NOMO-1 (cell line): ENCODE results near the gene EPB41L4B.

ENCODE experiments used
- DNase-seq, 2 experiments: peaks; one replicate each; lab custom pipeline; 2025; ENCODE audit not compliant: unreplicated experiment in 2 of 2; lab: John Stamatoyannopoulos, UW

EPB41L4B gene

DNA sequence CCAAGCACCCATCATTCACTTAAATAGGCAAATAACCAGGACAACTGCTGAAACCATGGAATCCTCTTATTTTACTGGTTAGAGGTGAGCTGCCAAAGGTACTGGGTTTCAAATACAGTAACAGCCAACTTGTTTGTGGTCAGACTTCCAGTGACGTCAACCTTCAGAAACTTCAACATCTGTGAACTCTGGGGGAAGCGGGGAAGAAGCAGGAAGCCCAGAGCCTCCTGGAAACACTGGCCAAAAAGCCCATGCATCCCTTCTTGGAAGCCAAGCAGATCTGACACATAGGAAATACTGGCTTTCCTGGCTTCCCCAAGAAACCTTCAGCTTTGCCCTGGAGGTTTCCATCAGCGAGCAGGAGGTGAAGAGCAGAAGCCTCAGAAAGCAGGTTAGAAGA lies 148.9 kb downstream of the EPB41L4B start:
- DNase-seq = no peak

DNA sequence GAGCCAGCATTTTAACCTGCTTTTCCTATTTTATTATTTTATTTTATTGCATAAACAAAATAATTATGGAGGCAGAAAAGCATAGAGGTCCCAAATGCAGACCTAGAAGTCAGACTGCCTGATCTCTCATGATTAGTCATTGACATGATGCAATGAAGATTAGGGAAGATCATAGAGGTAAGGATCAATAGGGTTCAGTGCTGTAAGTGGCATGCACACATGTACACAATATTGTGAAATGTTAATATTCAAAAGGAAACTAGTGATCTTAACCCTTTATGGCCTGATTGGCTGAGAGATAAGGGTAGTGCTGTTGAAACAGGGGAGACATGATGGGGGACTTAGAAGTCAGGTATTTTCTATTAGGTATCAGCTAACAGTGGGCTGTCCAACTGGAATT lies 152.7 kb downstream of the EPB41L4B start:
- peak in 1 of 2 experiments; percentile 5 for DNase-seq

DNA sequence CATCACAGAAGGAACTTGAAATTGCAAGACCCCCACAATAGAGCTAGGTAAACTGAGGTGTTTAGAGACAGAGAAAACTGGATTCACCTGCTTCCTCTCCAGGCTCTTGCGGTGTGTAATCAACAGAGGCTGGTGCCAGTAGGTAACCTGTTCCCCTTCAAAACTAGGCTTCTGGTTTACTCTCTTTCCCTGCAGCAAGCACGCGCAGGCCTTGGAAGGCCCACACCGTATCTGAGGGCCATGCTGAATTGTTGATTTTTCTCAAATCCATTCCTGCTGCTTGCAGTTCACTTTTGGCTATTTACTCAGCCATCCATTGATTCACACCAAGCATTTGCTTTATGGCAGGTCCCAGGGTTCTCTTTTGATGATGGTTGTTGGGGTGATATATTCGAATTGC lies 153.1 kb downstream of the EPB41L4B start:
- DNase-seq = no peak

DNA sequence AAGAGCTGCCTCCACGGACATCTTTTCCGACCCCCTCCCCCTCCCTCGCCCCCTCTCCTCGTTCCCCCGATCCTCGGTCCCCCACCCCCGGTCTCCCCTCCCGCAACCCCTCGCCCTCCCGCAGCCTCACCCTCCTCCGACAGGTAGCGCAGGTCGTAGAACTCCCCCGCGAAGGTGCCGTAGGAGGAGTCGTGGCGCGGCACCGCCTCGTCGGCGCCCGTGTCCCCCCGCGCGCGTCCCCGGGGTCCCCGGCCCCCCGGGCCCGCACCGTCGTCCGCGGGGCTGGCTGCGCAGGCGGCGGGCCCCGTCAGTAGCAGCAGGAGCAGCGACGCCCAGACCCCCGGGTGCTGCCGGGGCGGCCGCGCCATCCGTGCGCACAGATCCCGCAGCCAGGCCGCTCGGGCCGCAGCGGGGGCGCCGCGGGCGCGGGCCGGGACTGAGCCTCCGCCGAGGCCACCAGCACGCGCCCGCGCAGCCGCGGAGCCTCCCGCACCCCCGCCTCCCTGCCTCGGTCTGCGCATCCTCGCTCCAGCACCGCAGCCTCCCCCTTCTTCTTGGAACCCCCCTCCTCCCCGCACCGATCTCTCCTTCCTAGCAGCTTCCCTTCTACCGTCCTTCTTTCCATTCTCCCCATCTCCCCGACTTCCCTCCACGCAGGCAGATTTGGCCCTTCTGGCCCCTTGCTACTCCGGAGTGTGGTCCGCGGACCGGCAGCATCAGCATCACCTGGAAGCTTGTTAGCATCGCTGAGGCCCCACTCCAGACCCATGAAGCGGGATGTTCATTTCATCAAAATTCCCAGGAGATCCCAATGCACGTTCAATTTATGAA lies 153.9 kb downstream of the EPB41L4B start, which contains the start of gene FRRS1L:
Gene FRRS1L (minus strand): TSS at position 479 of the 831 bp plus-strand sequence. CDS start 111 bp downstream, at position 368.
- no peak for DNase-seq

DNA sequence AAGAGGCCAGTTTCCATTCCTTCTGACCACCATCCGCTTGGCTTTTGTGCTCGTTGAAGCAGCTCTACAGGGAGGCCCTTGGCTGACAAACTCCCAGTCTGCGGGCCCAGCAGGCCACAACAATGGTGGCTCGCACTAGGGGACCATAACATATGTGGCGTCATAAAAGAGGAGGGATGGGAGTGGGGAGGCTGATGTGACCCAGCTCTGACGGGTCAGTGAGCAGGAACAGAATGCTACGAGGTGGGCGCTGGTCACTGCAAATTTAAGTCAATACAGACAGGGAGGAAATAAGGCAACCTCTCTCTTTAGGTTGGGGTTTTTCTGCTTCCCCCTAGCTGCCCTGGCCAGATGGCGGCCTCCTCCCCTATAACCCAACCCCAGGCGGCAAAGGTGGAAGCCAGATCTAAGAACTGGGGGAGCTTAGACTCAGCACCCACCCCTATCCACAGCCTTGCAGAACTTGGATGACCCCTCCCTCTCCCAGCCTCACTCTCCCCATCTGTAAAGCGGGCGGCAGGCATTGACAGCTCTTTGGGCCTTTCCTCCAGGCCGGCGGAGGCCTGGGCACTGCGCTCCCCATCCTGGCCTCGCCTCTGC lies 154.6 kb downstream of the EPB41L4B start:
- DNase-seq = no peak

DNA sequence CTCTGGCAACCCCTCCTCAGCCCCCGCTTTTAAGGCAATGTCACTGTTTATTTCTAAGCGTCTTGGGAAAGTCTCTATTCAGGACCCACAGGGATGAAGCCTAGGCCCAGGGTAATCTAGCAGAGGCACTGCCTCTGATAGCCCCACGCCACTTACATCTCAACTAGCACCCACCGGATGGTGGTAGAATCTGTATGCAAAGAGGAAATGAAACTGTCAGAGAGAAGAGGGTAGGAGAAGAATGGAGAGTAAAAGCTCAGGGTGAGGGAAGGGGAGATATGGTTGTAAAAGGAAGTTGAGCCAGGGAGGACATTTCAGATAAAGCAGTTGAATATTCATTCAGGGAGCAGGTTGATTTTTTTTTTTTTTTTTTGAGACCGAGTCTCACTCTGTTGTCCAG lies 156.8 kb downstream of the EPB41L4B start:
- DNase-seq = peak; percentile 76 to 81

DNA sequence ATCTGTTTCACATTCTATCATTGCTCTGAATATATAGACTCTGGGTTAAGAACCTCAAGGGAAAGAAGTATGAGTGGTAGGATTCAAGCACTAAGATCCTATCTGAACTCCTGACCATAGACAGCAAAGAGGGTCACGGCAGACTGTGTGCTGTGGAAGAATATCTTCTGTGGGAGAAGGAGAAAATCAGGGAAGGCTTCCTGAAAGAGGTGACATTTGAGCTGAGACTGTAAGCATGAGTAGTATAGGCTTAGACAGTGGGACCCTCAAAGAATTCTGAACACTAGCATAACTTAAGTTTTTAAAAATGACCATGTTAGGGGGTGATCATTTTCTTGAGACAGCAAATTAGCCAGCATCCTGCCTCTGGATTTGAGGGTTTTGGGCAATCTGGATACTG lies 157.7 kb downstream of the EPB41L4B start:
- DNase-seq = no peak

DNA sequence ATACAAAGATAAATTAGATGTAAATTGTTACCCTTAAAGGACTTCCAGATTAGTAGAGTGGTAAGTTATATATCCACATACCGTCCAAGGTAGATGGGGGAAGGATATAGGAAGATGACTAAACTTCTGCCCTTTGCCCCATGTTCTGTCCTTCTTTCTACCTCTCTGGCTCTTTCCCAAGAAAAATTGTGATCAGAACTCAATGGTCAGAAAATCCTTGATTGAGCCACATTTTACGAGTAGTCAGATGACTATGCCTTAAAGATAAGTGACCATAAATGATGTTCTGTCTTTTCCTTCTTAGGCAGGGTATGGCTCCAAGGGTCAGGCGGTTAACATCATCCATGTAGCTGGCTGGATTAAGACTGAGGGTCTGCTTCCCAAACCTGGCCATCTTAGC lies 158.2 kb downstream of the EPB41L4B start:
- no peak for DNase-seq

DNA sequence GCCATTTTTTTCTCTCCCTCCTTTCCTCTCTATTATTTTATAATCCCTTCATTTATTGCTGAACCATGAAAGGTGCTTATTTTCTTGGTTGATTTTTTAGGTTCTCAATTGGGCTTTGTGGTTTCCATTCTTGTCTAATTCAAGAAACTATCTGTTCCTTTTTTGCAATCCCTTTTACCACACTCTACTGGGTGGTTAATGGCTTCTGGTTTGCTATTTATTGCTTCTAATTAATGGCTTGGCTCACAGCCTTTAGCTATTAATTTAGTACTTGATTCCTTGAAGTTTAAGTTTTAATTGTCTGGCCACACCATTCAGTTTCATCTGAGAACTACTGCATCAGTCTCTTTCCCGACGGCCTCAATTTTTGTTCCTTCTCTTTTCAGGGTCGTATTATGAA lies 159.4 kb downstream of the EPB41L4B start:
- DNase-seq = peak; percentile 25 to 57

DNA sequence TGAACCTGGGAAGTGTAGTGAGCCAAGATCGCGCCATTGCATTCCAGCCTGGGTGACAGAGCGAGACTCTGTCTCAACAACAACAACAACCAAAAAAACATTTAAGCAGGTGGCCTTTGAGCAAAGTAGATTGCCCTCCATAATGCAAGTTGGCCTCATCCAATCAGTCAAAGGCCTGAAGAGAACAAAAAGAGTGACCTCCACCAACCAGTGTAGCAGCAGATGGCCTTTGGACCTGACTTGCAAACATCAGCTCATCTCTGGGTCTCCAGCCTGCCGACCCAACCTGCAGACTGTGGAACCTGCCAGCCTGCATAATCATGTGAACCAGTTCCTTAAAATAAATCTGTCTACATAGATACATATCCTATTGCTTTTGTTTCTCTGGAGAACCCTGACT lies 161.3 kb downstream of the EPB41L4B start:
- no peak for DNase-seq

DNA sequence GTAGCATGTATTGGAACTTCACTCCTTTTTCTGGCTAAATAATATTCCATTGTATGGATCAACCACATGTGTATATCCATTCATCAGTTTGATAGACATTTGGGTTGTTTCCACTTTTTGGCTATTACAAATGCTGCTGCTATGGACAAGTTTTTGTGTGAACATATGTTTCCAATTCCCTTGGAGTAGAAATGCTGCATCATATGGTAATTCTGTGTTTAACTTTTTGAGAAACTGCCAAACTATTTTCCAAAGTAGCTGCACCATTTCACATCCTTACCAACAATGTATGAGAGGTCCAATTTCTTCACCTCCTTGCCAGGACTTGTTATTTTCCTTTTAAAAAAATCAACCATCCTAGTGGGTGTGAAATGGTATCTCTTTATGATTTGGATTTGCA lies 162.2 kb downstream of the EPB41L4B start:
- DNase-seq = no peak

DNA sequence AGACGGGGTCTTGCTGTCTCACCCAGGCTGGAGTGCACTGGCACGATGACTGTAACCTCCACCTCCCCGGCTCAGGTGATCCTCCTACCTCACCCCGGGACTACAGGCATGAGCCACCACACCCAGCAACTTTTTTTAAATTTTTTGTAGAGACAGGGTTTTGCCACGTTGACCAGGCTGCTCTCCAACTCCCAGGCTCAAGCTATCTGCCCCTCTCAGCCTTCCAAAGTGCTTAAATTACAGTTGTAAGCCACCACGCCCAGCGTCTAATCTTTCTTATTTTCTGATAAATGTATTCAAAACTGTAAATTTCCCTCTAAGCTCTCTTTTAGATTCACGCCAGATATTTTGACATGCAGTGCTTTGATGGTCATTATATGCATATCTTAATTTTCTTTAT lies 164.2 kb downstream of the EPB41L4B start:
- DNase-seq = no peak

DNA sequence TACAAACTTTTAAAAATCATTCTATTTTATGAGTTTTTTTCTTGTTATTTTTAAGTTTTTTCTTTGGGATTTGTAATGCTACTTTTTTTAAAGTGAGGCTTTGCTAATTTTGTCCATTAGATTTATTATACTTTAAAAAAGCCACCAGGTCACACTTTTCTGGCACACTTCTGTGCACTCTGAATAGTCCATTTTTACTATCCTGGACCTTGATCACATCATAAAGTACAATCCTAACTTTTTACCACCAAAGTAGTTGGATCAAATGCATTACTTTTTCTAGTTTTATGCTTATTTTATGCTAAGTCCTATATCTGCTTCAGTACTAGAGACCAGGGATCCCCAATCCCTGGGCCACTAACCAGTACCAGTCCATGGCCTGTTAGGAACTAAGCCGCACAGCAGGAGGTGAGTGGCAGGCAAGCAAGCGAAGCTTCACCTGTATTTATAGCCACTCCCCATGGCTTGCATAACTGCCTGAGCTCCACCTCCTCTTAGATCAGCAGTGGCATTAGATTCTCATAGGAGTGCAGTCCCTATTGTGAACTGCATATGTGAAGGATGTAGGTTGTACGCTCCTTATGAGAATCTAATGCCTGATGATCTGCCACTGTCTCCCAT lies 169.8 kb downstream of the EPB41L4B start:
- no peak for DNase-seq

DNA sequence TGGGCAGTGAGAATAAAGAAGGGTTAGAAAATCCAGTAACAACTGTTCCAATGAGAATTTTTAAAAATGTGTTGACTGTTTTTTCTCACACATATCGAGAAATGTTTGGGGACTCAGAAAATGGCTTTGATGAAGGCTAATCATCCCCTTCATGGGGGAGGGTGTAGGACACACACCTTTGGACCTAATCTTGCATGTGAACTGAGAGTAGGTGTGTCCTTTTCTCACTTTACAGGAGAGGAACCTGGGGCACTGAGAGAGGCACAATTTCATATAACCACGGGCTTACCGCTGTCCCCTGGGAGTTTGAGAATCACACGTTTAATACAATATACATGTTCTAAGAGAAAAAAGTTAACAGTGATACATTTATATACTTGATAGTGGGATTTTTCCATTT lies 171.1 kb downstream of the EPB41L4B start:
- DNase-seq = no peak

DNA sequence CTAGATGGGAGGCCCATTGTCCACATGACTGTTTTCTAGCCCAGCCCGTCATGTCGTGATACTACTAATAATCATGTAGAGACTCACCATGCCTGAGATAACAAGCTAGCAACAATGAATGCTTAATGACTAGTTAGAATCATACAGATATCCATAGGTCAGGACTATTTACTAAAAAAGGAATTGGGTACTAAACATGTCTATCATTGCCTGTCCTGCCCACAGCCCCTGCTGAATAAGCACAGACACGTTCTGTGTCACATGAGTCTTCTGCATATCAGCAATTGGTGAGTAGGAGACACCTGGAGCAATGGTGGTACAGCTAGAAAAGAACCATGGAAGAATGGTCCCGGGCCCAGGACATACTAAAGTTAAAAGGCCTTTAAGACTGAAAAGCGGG lies 171.8 kb downstream of the EPB41L4B start:
- DNase-seq = no peak

DNA sequence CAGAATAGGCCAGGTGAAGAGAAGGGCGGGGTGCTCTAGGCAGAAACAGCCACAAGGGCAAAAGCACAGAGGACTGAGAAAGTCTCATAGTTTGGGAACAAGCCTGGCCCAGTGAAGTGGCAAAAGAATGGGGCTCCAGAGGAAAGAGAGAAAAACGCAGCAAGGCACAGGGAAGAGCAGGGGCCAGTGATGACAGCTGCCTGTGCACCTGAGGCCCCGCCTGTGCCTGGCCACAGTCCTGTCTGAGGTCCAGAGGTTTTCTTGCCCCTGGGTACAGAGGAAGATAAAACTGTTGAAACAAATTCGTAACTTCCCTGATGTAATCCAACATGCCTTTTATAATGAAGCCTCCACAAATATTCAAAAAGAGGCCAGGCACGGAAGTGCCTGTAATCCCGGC lies 175.8 kb downstream of the EPB41L4B start:
- DNase-seq = no peak

DNA sequence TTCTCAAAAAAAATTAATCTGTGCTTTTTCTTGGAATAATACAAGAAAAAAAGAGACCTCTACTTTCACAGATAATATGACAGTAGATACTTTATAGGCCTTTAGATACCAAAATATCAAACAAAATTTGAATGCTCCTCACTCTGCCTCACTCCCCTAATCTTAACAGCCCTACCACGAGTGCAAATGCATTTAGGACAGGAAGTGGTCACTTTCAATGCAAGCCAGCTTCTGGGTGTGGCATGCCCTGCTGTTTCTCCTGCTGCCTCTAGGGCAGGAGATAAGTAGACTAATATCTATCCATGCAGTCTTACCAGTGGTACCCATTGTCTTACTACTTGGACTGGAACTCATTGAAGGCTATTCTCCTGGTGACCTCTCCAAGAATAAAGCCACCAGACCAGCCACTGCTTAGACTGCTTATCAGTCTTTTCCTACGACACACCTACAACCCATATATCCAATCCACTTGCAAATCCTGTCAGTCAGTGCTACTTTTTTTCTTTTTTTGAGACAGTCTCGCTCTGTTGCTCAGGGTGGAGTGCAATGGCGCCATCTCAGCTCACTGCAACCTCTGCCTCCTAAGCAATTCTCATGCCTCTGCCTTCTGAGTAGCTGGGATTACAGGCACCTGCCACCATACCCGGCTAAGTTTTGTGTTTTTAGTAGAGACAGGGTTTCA lies 176.8 kb downstream of the EPB41L4B start:
- peak; percentile 36 to 56 for DNase-seq

DNA sequence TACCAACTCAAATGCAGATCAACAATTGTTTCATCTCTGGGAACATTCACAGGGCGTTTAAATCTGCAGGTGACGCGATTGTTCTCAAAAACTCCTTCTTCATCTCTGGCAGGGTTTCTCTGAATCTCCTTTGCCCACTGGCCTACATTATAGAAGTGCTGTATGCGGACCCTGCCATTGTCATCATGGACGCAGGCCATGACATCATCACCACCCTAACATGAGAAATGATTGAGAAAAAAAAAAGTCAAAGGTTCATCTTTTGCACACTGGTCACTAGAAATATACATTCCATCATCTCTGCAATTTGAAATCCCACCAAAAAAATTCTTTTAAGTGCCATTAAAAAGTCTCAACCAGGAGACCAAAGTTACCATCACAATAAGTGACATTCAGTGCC lies 179.5 kb downstream of the EPB41L4B start:
- DNase-seq = no peak

DNA sequence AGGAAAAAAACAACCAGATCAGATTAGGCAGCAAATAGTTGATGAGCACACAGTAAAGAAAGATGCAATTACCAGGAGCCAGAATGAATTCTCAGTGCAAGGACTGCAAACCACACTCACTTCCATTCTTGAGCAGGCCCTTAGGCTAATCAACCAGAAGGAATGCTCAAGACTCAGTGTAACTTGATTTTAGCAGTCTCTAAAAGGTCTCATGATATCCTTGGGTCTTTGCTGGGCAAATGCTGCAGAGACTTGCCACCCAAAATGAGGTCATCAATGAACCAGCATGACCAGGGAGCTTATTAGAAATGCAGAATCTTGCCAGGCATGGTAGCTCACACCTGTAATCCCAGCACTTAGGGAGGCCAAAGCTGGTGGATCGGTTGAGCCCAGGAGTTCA lies 181.0 kb downstream of the EPB41L4B start:
- DNase-seq = no peak

DNA sequence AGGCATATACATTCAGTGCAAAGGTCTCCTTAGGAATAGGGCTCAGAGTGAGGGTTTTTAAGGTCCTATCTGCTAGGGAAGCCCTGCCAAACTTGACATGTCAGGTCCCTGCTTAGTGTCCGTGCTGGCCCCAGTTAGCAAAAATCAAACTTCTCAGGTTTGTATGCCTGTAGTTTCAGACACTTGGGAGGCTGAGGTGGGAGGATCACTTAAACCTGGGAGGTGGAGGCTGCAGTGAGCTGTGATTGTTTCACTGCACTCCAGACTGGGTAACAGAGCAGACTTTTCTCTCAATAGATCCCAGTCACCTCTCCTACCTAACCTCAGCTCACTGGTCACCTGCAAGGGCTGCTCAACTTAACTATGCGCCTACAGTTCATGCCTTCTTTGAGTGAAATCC lies 182.4 kb downstream of the EPB41L4B start:
- DNase-seq = no peak

DNA sequence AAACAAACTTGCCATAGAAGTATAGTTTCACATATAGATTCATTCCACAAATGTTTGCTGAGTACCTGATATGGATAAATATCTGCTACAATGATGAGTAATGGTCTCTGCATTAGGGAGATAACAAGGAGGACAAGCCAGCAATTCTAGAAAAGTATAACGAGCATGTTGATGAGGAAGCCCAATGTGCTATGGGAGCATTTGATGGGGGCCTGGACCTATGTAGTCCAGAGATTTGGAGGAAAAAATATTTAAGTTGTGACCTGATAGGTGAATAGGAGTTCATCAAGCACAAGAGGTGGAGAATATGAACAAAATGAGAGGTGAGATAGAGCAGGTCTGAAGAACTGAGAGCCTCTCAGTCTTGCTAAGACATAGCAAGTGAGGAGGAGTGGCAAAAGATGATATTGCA lies 186.7 kb downstream of the EPB41L4B start:
- no peak for DNase-seq
